ENCODE data around the gene TASP1. TPM values are rescaled to one million over a fixed set of nuclear protein-coding genes. Genes with fewer than 3 reads are reported as not detected.

The TASP1 gene
- total RNA-seq, 4 donors from 2014 or later = 11.6 to 15.7 (median 13.0) TPM

- Histone ChIP-seq H3K36me3 (peaks cover 0 to 12% (median 6%) of the 10 kb centered on the region in 4 donors), H3K27ac (replicated peaks in 1 of 4) (no peak overlapping the region), H3K4me1 (peaks cover 0 to 17% (median 9%) of the 10 kb centered on the region in 4 donors), H3K4me3 (no peak overlapping the region), H3K9me3 (no peaks in the 10 kb centered on the region), H3K27me3 (no peaks in the 10 kb centered on the region)
- DNase-seq (ENCODE audit: extremely low spot score) = no peak
- WGBS = 77% methylated on average over 9 of the region's 9 CpGs
- intact Hi-C loops (cut with DNase I) = no loop called here
- TF ChIP-seq EP300 (IDR thresholded peaks at IDR 0.05) (no peak), POLR2A (IDR thresholded peaks at IDR 0.05; ENCODE audit: low read depth) (no peak), POLR2AphosphoS5 (IDR thresholded peaks at IDR 0.05) (no peak)
- TF ChIP-seq, protein P1, sequence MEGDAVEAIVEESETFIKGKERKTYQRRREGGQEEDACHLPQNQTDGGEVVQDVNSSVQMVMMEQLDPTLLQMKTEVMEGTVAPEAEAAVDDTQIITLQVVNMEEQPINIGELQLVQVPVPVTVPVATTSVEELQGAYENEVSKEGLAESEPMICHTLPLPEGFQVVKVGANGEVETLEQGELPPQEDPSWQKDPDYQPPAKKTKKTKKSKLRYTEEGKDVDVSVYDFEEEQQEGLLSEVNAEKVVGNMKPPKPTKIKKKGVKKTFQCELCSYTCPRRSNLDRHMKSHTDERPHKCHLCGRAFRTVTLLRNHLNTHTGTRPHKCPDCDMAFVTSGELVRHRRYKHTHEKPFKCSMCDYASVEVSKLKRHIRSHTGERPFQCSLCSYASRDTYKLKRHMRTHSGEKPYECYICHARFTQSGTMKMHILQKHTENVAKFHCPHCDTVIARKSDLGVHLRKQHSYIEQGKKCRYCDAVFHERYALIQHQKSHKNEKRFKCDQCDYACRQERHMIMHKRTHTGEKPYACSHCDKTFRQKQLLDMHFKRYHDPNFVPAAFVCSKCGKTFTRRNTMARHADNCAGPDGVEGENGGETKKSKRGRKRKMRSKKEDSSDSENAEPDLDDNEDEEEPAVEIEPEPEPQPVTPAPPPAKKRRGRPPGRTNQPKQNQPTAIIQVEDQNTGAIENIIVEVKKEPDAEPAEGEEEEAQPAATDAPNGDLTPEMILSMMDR (IDR thresholded peaks at IDR 0.05) = no peak
Observed at GRCh38 chr20:13430346-13431002, 208.3 kb downstream of the TASP1 start.

GRCh38 chr20:13428684-13429083, 210.0 kb downstream of the TASP1 start:
- Histone ChIP-seq H3K27ac (replicated peaks in 1 of 4) (no peak overlapping the region), H3K36me3 (peaks cover 0 to 5% (median 0%) of the 10 kb centered on the region in 4 donors), H3K4me3 (no peak overlapping the region), H3K4me1 (peaks cover 0 to 22% (median 10%) of the 10 kb centered on the region in 4 donors), H3K9me3 (no peaks in the 10 kb centered on the region), H3K27me3 (no peaks in the 10 kb centered on the region)
- DNase-seq (ENCODE audit: extremely low spot score) = no peak
- 100% methylated on average over 1 of the region's 1 CpG for WGBS
- TF ChIP-seq POLR2AphosphoS5 (IDR thresholded peaks at IDR 0.05) = no peak
- no peak for TF ChIP-seq EP300 (IDR thresholded peaks at IDR 0.05)
- TF ChIP-seq POLR2A (IDR thresholded peaks at IDR 0.05; ENCODE audit: low read depth) = no peak
- TF ChIP-seq, protein P1 (IDR thresholded peaks at IDR 0.05) = no peak
- intact Hi-C loops (cut with DNase I) = no loop called here

DNA sequence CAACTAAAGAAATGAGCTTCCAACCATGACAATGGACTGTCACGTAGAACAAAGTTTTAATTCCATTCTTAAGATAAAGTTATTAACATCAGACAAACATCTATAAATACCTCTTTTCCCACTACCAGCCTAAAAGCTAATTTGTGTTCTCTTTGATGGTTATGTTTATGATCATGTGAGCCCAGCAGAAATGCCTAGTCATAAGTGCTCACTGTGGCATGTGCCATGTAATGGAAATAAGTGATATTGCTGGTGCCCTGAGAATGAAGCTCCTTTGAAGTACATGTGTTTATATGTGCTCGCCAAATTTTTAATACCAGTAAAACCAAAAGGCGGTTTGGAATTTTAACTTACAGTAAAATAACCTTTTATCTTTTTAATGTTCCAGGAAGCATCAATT, 211.9 kb downstream of the TASP1 start:
- Histone ChIP-seq H3K4me3 (no peak overlapping the region), H3K36me3 (peaks cover 0 to 4% (median 0%) of the 10 kb centered on the region in 4 donors), H3K27ac (replicated peaks in 1 of 4) (peak overlapping the region in 1 of 4 donors; percentile 13), H3K27me3 (no peaks in the 10 kb centered on the region), H3K9me3 (no peaks in the 10 kb centered on the region), H3K4me1 (peaks cover 0 to 22% (median 10%) of the 10 kb centered on the region in 4 donors)
- WGBS = 60% methylated on average over 3 of the region's 3 CpGs
- intact Hi-C loops (cut with DNase I) = no loop called here
- no peak for DNase-seq (ENCODE audit: extremely low spot score)
- TF ChIP-seq EP300 (IDR thresholded peaks at IDR 0.05) (no peak), POLR2A (IDR thresholded peaks at IDR 0.05; ENCODE audit: low read depth) (no peak), POLR2AphosphoS5 (IDR thresholded peaks at IDR 0.05) (no peak)
- TF ChIP-seq, protein P1 (IDR thresholded peaks at IDR 0.05) = no peak

DNA sequence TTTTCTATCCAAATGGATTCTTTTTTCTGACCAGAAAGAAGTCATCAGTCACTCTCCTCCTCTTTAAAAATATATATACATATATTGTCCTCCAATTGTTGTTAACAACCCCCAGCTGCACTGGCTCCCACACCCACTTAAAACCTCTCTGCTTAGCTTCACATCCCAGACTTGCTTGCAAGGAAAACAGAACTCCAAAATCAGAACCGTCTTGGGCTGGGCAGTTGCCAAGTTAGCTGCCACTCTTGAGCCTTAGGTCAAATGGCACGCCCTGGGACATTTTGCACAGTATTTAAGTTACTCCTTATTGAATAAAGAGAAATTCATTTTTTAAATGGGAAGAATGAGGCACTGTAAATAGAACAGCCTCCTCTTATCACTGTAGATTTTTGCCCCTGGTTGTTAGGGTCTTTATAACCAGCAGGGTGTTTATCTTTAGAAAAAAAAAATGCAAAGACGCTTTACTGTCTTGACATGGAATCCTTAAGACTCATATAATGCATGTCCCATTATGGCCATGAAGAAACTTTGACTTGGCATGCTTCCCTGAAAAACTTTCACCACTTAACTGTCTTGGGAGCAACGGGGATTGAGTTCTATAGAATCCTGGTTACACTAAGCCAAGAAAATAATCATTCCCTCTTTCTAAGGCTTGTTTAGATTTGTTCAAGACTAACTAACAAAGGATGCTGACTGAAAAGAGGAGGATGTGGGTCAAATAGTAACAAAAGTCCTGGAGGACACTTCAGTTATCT, 213.2 kb downstream of the TASP1 start:
- Histone ChIP-seq H3K4me1 (peaks cover 0 to 22% (median 10%) of the 10 kb centered on the region in 4 donors), H3K27me3 (no peaks in the 10 kb centered on the region), H3K9me3 (no peaks in the 10 kb centered on the region), H3K4me3 (no peak overlapping the region), H3K27ac (replicated peaks in 1 of 4) (no peak overlapping the region), H3K36me3 (peaks cover 0 to 4% (median 0%) of the 10 kb centered on the region in 4 donors)
- WGBS = 52% methylated on average over 4 of the region's 4 CpGs
- no peak for TF ChIP-seq EP300 (IDR thresholded peaks at IDR 0.05)
- no peak for TF ChIP-seq POLR2A (IDR thresholded peaks at IDR 0.05; ENCODE audit: low read depth)
- no peak for TF ChIP-seq POLR2AphosphoS5 (IDR thresholded peaks at IDR 0.05)
- TF ChIP-seq, protein P1 (IDR thresholded peaks at IDR 0.05) = no peak
- intact Hi-C loops (cut with DNase I) = no loop called here
- DNase-seq (ENCODE audit: extremely low spot score) = no peak

All from esophagus muscularis mucosa (tissue), 4 donors.